Activated naive CD8-positive, alpha-beta T cell (primary cell): Measurements from ENCODE around the gene KRTAP5-2.
"Not testable (repeated sequence)": the region's sequence is repeated elsewhere in the genome, so short reads cannot be mapped to it uniquely, and the experiment has no call there.

Experiments used
- H3K27ac Mint-ChIP-seq: one replicate; pipeline ENCODE4 v1.8.0; 2021; ENCODE audit warnings: mixed read lengths
- H3K27me3 Mint-ChIP-seq: one replicate; pipeline ENCODE4 v1.8.0; 2021; ENCODE audit warnings: mixed read lengths
- H3K36me3 Mint-ChIP-seq: one replicate; pipeline ENCODE4 v1.8.0; 2021; ENCODE audit warnings: mixed read lengths
- H3K4me1 Mint-ChIP-seq: one replicate; pipeline ENCODE4 v1.8.0; 2021; ENCODE audit warnings: low read depth, mixed read lengths
- H3K4me3 Mint-ChIP-seq: one replicate; pipeline ENCODE4 v1.8.0; 2021; ENCODE audit warnings: mild to moderate bottlenecking, mixed read lengths
- H3K9me3 Mint-ChIP-seq: one replicate; pipeline ENCODE4 v1.8.0; 2021; ENCODE audit warnings: low read depth, mixed read lengths

Gene KRTAP5-2

GRCh38 chr11:1632053-1632714 is 34.1 kb upstream of the KRTAP5-2 start:
- H3K9me3 Mint-ChIP-seq, result no peaks in the 10 kb centered on the region
- H3K27ac Mint-ChIP-seq, result no peak overlapping the region
- no peaks in the 10 kb centered on the region for H3K36me3 Mint-ChIP-seq
- peaks cover 8% of the 10 kb centered on the region for H3K4me1 Mint-ChIP-seq
- H3K4me3 Mint-ChIP-seq, result no peak overlapping the region
- peaks cover 18% of the 10 kb centered on the region for H3K27me3 Mint-ChIP-seq

GRCh38 chr11:1631066-1631568 is 33.0 kb upstream of the KRTAP5-2 start:
- Mint-ChIP-seq H3K27ac (no peak overlapping the region), H3K9me3 (no peaks in the 10 kb centered on the region)

DNA sequence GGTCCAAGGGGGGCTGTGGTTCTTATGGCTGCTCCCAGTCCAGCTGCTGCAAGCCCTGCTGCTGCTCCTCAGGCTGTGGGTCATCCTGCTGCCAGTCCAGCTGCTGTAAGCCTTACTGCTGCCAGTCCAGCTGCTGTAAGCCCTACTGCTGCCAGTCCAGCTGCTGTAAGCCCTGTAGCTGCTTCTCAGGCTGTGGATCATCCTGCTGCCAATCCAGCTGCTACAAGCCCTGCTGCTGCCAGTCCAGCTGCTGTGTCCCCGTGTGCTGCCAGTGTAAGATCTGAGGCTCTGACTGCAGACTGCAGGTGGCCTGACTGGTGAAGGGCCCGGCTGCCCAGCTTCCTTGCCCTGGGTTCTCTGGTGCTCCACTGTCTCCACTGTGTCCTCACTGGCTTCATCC is 32.2 kb upstream of the KRTAP5-2 start:
- H3K4me3 Mint-ChIP-seq, result no peak overlapping the region
- H3K4me1 Mint-ChIP-seq, result peaks cover 8% of the 10 kb centered on the region
- peaks cover 18% of the 10 kb centered on the region for H3K27me3 Mint-ChIP-seq
- H3K36me3 Mint-ChIP-seq, result no peaks in the 10 kb centered on the region
- H3K9me3 Mint-ChIP-seq, result no peaks in the 10 kb centered on the region
- no peak overlapping the region for H3K27ac Mint-ChIP-seq

More at GRCh38 chr11:1631066-1631568, 33.0 kb upstream of the KRTAP5-2 start:
- Mint-ChIP-seq H3K4me3 (no peak overlapping the region), H3K4me1 (peaks cover 8% of the 10 kb centered on the region), H3K27me3 (peaks cover 18% of the 10 kb centered on the region), H3K36me3 (no peaks in the 10 kb centered on the region)

DNA sequence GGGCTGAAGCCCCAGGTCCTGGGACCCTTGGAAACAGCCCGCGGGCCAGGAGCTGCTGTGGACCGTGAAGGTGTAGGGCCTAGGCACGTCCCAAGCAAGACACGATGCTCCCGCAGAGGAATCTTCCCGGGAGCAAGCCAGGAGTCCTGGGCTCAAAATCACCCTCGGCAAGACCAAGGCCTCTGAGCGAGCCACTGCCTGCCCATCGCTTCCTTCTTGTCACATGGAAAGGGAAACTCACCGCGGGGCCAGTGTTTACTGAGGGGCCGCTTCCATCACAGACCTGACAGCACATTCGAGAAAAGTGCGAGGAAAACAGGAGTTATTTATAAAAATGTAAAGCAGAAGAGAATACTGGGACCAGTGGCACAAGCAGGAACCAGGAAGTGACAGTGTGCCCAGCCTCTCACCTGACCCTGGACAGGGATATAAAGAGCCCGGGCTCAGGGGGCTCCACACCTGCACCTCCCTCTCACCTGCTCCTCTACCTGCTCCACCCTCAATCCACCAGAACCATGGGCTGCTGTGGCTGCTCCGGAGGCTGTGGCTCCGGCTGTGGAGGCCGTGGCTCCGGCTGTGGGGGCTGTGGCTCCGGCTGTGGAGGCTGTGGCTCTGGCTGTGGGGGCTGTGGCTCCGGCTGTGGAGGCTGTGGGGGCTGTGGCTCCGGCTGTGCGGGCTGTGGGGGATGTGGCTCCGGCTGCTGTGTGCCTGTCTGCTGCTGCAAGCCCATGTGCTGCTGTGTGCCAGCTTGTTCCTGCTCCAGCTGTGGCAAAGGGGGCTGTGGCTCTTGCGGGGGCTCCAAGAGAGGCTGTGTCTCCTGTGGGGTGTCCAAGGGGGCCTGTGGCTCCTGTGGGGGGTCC is 31.5 kb upstream of the KRTAP5-2 start, which contains the start of gene KRTAP5-5:
TSS of gene KRTAP5-5 (plus strand) at position 450 of the 860 bp plus-strand sequence. CDS start at position 516, 66 bp downstream.
- Mint-ChIP-seq H3K27ac (no peak within 1 kb of the TSS), H3K27me3 (peaks cover 18% of the 10 kb centered on the region), H3K9me3 (no peaks in the 10 kb centered on the region), H3K4me3 (no peak within 1 kb of the TSS), H3K4me1 (peaks cover 8% of the 10 kb centered on the region), H3K36me3 (no peaks in the 10 kb centered on the region)

DNA sequence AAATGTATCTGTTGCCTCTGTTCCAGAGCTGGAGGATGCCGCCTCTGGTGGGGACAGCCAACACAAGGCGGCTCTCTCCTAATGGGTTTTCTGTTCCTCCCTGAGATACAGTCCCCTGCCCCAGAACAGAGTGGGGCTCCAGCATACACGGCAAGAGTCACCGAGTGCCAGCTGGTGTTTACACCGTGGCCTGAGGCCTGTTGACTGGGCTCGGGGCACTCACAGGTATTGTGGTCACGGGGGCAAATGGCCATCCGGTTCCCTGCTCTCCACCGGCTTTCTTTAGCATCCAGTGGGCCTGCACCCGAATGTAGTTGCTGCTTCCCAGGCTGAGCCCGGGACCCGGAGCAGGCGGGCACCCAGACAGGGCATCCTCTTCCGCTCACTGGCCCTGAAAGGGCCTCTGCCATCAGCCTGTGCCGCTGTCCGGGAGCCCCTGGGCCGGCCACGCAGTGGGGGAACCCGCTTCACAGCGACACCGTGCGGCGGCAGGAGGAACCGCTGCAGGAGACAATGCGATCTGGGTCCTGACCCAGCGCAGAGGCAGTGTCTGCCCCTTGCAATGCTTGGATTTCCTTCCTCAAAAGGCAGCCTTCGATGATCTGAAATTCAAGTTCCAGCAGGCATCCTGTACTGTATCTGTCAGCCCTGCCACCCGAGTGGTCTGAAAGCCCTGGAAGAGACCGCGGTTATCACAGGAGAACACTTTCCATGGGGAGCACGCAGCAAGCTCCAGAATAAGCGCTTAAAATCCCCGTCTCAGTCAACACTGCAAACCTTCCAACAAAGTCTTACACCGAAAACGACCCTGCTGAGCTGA is 30.6 kb upstream of the KRTAP5-2 start:
- no peaks in the 10 kb centered on the region for H3K36me3 Mint-ChIP-seq

DNA sequence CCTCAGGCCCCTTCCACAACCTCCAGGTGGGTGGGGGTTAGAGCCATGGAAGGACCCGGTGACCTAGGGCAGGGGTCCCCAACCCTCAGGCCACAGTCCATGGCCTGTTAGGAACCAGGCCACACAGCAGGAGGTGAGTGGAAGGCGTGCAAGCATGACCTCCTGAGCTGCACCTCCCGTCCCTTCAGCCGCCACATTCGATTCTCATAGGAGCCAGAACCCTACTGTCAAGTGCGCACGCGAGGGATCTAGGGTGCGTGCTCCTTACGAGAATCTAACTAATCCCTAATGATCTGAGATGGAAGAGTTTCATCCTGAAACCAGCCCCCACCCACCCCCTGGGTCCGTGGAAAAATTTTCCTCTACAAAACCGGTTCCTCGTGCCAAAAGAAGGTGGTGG is 27.4 kb upstream of the KRTAP5-2 start:
- no peaks in the 10 kb centered on the region for H3K36me3 Mint-ChIP-seq
- H3K9me3 Mint-ChIP-seq, result no peaks in the 10 kb centered on the region
- no peak overlapping the region for H3K27ac Mint-ChIP-seq
- peaks cover 3% of the 10 kb centered on the region for H3K4me1 Mint-ChIP-seq
- H3K4me3 Mint-ChIP-seq, result no peak overlapping the region
- H3K27me3 Mint-ChIP-seq, result peaks cover 9% of the 10 kb centered on the region

More for the DNA sequence above, 30.6 kb upstream of the KRTAP5-2 start:
- Mint-ChIP-seq H3K9me3 (no peaks in the 10 kb centered on the region), H3K4me1 (peaks cover 8% of the 10 kb centered on the region), H3K27ac (no peak overlapping the region), H3K4me3 (no peak overlapping the region), H3K27me3 (peaks cover 18% of the 10 kb centered on the region)

DNA sequence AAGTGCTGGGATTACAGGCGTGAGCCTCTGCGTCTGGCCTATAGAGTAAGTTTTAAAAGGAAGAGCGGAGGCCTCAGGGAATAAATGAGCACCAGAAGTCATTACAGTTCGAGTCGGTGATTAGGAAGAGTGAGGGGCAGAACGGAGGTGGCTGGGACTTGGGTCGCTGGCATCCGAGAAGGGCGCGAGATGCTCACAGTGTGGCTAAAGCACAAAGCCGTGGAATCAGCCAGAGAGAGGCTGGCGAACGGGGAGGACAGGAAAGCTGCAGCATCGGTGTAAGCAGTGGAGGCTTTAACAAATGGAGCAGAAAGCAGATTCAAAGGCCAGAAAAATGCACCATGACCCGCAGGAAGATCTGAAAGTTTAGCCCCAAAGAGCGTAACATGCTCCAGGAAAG is 26.5 kb upstream of the KRTAP5-2 start:
- Mint-ChIP-seq H3K9me3 (no peaks in the 10 kb centered on the region), H3K36me3 (no peaks in the 10 kb centered on the region), H3K27ac (no peak overlapping the region), H3K4me1 (peaks cover 3% of the 10 kb centered on the region), H3K27me3 (peaks cover 11% of the 10 kb centered on the region), H3K4me3 (no peak overlapping the region)

DNA sequence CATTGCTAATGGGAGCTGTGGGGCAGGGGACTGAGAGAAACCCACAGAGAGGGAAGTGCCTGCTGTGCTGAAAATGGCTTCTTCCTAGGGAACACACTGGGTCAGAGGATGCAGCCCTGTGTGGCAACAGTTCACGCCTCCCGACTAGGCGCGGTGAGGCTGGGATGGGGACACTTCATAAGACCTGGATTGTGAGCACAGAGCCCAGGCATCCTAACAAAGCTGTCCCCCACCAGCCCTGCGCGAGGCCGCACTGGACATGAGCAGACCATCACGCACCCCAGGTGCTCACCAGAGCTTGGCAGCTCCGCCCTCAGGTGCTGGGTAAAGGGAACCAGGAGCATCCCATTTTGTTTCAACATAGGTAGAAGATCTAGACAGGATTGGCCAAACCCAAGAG is 25.6 kb upstream of the KRTAP5-2 start:
- Mint-ChIP-seq H3K36me3 (no peaks in the 10 kb centered on the region), H3K27me3 (peaks cover 9% of the 10 kb centered on the region), H3K4me1 (peaks cover 3% of the 10 kb centered on the region), H3K4me3 (no peak overlapping the region), H3K9me3 (no peaks in the 10 kb centered on the region), H3K27ac (no peak overlapping the region)

DNA sequence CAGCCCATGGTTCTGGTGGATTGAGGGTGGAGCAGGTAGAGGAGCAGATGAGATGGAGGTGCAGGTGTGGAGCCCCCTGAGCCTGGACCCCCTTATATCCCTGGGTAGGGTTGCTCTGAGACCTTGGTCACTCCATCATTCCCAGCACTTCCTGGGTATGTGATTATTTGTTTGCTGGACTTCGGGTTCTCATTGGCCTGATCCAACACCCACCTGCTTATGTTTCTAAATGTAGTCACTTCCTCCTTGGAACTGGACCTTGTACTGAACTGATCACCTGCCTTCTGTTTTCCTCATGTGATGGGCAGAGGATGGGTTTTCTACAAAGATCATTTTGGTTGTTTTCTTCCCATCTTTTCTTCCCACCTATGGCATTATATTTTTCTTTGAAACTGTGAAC is 24.0 kb upstream of the KRTAP5-2 start, which contains the start of gene KRTAP5-4:
TSS of gene KRTAP5-4 (minus strand) at position 53 of the 400 bp plus-strand sequence. CDS start at position 8, 45 bp downstream.
- Mint-ChIP-seq H3K4me1 (peaks cover 5% of the 10 kb centered on the region), H3K36me3 (no peaks in the 10 kb centered on the region), H3K27me3 (peaks cover 15% of the 10 kb centered on the region), H3K9me3 (no peaks in the 10 kb centered on the region), H3K4me3 (no peak within 1 kb of the TSS), H3K27ac (no peak within 1 kb of the TSS)

GRCh38 chr11:1619449-1619848 is 21.4 kb upstream of the KRTAP5-2 start:
- H3K36me3 Mint-ChIP-seq, result no peaks in the 10 kb centered on the region
- H3K4me1 Mint-ChIP-seq, result peaks cover 5% of the 10 kb centered on the region
- no peak overlapping the region for H3K27ac Mint-ChIP-seq
- no peak overlapping the region for H3K4me3 Mint-ChIP-seq
- H3K9me3 Mint-ChIP-seq, result no peaks in the 10 kb centered on the region
- peaks cover 32% of the 10 kb centered on the region for H3K27me3 Mint-ChIP-seq

GRCh38 chr11:1618231-1618630 is 20.1 kb upstream of the KRTAP5-2 start:
- Mint-ChIP-seq H3K27me3 (peaks cover 32% of the 10 kb centered on the region), H3K27ac (no peak overlapping the region), H3K4me3 (no peak overlapping the region), H3K9me3 (no peaks in the 10 kb centered on the region), H3K36me3 (no peaks in the 10 kb centered on the region), H3K4me1 (peaks cover 5% of the 10 kb centered on the region)

DNA sequence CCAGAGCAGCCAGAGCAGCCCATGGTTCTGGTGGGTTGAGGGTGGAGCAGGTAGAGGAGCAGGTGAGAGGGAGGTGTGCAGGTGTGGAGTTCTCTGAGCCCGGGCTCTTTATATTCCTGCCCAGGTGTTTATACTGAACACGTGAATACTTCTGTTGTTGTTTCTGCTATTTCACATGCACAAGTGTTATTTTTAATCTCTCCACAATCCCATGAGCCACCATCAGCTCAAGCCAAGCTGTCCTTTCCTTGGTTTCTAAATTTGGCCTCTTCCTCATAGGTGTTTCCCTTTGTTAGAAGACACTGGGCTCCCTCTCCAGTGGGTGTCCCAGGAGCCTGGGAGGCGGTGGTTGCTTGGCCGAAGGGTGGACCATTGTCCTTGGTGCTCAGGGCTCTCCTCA is 10.3 kb upstream of the KRTAP5-2 start, which contains the start of gene KRTAP5-3:
TSS of gene KRTAP5-3 (minus strand) at position 101 of the 400 bp plus-strand sequence. CDS start at position 23, 78 bp downstream.
- Mint-ChIP-seq H3K36me3 (no peaks in the 10 kb centered on the region), H3K9me3 (no peaks in the 10 kb centered on the region), H3K4me1 (no peaks in the 10 kb centered on the region), H3K27ac (no peak within 1 kb of the TSS), H3K4me3 (no peak within 1 kb of the TSS), H3K27me3 (peaks cover 11% of the 10 kb centered on the region)

DNA sequence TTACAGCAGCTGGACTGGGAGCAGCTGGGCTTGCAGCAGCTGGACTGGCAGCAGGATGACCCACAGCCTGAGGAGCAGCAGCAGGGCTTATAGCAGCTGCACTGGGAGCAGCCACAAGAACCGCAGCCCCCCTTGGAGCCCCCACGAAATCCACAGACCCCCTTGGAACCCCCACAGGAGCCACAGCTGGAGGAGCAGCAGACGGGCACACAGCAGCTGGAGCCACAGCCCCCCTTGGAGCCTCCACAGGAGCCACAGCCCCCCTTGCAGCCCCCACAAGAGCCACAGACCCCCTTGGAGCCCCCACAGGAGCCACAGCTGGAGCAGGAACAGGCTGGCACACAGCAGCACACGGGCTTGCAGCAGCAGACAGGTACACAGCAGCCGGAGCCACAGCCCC is 9.8 kb upstream of the KRTAP5-2 start:
- not testable (repeated sequence) for H3K9me3 Mint-ChIP-seq, H3K27ac Mint-ChIP-seq, H3K36me3 Mint-ChIP-seq, H3K4me1 Mint-ChIP-seq, H3K4me3 Mint-ChIP-seq
- H3K27me3 Mint-ChIP-seq, result peaks cover 15% of the 10 kb centered on the region

- not testable (repeated sequence) for H3K9me3 Mint-ChIP-seq, H3K27ac Mint-ChIP-seq, H3K36me3 Mint-ChIP-seq, H3K4me3 Mint-ChIP-seq, H3K4me1 Mint-ChIP-seq
- peaks cover 18% of the 10 kb centered on the region for H3K27me3 Mint-ChIP-seq
These were observed 9.2 kb upstream of the KRTAP5-2 start for GRCh38 chr11:1607156-1607845.
